ENCODE measurements around the gene AQP3.
"Not testable (repeated sequence)": the region's sequence is repeated elsewhere in the genome, so short reads cannot be mapped to it uniquely, and the experiment has no call there.

The AQP3 gene

DNA sequence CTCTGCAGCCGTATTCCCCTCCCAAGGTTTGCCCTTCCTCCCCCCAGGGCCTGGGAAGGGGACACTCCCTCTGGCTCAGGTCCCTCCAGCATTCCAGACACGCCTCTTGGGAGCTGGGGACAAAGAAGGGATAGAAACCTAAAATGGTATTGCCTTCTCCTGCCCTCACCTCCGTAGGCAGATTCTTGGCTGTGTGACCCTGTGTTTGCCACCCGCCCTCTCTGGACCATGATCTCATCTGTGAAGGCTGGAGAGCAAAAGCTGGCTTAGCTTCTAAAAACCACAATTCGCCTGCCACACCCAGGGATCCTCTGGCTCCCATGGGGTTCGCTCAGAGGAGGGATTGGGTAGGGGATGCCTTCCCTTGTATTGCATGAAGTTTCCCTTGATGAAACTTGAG is 7.7 kb downstream of the AQP3 start:
- DNase-seq, result no peak

GRCh38 chr9:33438926-33439680 is 8.3 kb downstream of the AQP3 start:
- peak; percentile 35 for DNase-seq

GRCh38 chr9:33437898-33438297 is 9.5 kb downstream of the AQP3 start:
- DNase-seq, result no peak

GRCh38 chr9:33437205-33437604 is 10.2 kb downstream of the AQP3 start:
- DNase-seq, result no peak

DNA sequence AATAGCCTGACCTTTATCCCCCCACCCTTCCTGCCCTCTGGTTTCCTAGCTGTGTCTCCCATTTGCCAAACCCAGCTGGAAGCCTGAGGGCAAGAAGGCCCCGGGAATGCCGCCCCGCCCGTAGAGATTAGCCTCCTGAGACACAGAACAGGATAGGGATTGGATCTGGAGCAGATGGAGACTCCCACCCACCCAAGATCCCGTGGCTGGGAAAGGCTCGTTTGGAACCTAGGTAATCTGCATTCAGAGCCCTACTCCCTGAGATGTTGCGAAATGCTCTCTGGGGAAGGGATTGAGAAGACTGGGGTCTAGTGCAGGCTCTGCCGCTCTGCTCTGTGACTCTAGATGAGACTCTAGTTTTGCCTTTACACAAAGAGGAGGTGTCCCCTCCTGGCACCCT is 10.9 kb downstream of the AQP3 start:
- peak; percentile 97 for DNase-seq

DNA sequence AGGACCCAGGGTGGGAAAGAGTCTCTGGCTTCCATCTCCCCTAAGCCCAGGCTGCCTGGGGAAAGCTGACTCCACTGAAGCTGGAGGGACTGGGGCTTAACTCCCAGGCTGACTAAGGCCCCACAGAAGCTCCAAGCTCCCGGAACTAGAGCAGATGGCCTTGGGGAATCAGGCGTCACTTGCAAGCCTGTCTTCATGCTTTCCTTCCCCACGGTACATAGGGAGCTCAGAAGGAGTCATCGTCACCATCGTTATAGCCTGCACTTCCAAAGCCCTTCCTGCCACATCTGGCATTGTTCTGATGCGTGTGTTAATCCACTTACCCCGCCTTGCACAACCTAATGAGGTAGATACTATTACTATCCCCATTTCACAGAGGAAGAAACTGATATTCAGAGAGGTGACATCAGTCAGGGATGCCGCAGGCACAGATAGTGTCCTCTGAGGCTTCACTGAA is 11.5 kb downstream of the AQP3 start:
- DNase-seq, result peak; percentile 96

DNA sequence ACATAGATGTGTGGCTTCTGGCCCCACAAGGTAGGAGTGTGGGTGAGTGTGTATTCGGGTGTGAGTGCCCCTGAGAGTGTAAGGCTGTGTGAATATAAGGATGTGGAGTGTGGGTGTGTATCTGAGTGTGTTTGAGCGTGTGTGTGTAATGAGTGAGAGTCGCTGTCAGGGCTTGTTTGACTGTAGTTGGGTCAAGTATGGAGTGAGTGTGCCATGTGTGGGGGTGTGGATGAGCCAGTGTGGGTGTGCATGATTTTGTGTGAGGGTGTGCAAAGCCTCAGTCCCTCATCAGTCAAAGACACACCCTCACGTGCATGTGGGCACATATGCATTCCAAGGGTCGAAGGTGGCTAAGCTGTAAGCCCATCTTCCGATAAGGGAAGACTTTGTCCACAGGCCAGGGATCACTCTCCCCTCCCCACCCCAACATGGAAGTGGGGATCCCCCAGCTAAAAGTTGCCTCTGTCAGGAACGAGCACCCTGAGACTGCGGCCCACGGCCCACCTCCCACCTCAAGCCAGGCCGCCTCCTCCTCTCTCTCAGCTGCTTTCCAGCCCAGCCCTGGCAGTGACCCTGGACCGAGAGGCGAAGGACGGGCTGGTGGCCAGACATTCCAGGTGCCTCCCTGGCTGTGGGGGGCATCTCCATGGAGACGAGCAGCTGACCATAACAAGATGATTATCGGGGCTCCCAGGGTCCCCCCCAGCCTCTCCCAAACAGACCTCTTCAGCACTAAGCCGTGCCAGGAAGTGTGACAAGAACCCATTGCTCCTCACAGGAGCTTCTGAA is 12.9 kb downstream of the AQP3 start:
- no peak for DNase-seq

DNA sequence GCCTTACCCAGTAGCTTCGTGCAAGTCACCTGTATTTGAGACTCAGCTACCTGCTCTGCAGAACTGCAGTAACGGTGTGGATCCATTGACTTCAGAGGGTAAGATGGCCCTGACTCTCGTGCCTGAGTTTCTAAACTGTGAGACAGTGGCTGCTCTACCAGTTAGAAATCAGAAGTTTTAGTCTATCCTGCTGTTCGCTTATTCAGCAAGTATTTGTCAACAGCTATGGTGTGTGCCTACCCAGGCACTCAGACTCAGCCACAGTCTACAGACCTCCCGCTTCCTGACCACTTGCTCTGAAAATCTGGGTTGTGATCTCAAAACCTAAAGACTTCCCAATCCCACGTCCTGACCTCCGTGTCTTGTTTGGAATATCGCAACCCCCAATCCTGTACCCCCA is 13.5 kb downstream of the AQP3 start:
- DNase-seq, result no peak

GRCh38 chr9:33431420-33431819 is 16.0 kb downstream of the AQP3 start:
- no peak for DNase-seq

DNA sequence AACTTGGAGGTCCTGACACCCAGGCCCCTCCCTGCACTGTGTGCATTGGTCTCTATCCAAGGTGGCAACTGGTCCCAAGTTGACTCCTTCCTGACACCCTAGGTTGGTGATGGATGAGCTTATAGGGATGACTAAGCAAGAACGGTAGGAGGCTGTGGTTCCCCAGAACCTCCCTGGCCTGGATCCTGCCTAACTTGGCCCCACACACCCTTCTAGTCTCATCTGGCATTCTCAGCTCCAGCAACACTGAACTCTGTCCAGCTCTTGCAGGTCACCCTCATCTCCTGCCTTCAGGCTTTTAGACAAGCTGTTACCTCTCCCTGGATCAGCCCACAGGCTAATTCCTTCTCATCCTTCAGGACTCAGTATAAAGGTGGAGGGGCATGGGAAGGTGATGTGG is 16.5 kb downstream of the AQP3 start:
- peak; percentile 25 for DNase-seq

GRCh38 chr9:33429256-33429985 is 18.0 kb downstream of the AQP3 start:
- no peak for DNase-seq

DNA sequence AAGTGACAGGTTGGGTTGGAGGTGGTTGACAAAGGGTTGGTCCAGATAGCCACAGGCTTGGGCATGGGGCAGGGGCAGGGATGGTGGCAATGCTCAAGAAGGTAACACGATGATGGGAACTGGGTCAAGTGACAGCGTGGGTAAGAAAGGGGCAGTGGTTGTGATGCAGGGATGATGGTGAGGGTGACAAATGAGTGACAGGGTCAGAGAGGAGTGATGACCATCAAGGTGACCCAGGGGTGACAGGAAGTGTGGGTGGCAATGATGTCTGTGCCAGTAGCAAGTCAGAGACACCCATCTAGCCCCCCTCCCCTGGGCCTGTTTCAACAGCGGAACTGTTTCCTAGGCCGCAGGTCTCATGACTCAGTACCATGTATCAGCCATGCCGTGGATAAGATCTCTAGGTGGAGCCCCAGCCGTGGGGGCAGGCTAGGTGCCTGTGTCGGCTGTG is 20.5 kb downstream of the AQP3 start:
- DNase-seq, result no peak

GRCh38 chr9:33425128-33425533 is 22.3 kb downstream of the AQP3 start:
- DNase-seq, result no peak

DNA sequence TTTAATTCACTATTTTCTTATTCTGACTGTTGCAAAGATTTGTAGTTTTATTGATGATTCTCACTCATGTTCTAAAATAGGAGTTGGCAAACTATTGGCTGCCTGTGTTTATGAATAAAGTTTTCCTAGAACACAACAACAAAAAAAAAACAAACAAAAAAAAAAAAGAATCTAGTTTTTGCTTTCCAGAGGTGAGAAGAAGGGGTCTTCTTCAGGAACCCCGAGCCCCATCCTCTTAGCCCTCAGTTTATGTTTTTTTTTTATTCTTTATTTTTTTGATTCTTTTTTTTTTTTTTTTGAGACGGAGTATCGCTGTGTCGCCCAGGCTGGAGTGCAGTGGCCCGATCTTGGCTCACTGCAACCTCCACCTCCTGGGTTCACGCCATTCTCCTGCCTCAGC is 22.9 kb downstream of the AQP3 start:
- DNase-seq, result not testable (repeated sequence)

DNA sequence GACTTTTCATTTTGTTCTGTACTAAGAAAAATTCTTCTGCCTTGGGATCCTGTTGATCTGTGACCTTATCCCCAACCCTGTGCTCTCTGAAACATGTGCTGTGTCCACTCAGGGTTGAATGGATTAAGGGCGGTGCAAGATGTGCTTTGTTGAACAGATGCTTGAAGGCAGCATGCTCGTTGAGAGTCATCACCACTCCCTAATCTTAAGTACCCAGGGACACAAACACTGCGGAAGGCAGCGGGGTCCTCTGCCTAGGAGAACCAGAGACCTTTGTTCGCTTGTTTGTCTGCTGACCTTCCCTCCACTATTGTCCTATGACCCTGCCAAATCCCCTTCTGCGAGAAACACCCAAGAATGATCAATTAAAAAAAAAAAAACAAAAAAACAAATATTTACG is 23.4 kb downstream of the AQP3 start:
- peak; percentile 56 for DNase-seq

GRCh38 chr9:33419708-33420303 is 27.6 kb downstream of the AQP3 start:
- no peak for DNase-seq

DNA sequence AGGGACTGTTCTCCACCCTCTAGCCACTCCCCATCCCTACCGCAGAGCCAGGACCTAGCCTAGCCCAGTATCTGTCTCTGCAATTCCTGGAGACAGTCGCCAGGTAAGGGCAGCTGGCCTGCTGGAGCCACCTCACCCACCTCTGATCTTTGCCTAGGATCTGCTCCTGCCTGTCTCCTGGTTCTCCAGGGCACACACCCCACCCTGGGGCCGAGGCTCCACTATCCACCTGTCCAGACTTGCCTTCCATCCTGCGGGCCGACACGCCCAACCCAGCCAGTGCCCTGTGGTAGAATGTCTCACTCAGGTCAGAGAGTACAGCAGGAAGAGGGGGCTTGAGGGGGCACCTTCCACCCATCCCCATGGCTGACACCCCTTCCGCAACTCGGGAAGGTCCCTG is 29.3 kb downstream of the AQP3 start:
- no peak for DNase-seq

DNA sequence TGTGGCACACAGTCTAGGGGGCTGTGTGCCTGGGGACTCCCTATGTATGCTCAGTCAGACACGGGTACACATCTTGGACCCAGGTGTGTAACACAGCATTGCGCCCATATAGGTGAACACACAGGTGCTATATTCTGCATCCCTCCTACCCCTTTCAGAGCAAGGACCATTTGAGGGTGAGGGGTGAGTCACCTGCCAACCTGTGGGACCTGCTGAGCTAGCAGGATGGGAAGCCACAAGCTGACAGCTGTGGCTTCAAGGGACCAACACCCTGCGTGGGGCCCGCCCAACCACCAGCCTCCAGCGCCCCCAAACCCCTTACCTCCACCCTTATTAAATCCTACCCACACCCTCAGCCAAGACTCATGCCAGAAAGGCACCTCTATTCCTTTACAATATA is 30.4 kb downstream of the AQP3 start:
- no peak for DNase-seq

GRCh38 chr9:33415501-33416038 is 31.8 kb downstream of the AQP3 start:
- peak; percentile 67 for DNase-seq

DNA sequence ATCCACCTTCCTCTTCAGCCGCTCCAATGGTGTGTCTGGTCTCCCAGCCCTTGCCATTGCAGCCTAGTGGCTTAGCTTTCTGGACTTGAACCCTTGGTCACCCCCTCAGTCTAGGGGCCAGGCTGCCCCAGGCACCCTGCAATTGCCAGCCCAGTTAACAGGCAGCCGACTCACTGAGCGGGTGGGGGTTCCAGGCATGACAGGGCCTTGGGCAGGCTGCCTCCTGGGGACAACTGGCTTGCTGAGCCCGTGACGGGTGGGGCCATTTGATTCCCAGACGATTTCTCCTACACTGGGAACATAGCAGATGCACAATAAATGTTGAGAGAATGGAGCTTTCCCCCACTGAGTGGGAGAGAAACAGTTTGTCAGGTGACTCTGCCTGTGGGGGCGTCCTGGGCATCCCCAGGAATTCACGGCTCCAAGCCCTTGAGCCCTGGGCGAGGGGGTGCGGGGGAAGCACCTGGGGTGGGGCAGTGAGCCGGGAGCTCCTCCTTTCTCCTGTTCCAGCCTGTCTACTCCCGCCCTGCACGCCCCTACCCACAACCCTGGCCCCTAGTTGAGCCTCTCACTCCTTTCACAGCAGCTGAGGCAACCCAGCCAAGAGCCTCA is 32.4 kb downstream of the AQP3 start:
- no peak for DNase-seq

DNA sequence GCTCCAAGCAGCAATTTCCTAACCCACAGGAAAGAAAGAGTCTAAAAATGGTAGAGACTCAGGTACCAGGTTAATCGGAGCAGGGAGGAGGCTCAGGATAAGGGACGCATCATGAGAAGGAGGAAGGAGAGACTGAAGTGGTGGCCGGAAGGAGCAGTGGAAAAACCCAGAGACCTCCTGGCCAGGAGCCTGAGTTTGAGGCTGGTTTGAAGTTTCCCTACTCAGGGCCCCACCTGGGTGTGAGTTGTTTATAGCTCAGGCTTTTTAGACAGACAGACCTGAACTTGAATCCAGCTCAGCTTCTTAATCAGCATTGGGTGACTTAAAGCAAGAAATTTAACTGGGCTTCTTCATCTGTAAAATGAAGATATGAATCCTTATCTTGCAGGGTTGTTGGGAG is 33.1 kb downstream of the AQP3 start:
- DNase-seq, result no peak

GRCh38 chr9:33408087-33408486 is 39.3 kb downstream of the AQP3 start:
- no peak for DNase-seq
